Endothelial cell of umbilical vein (primary cell): ENCODE measurements around the gene MAP3K12. TPM values are rescaled to one million over a fixed set of nuclear protein-coding genes. Genes with fewer than 3 reads are reported as not detected.

ENCODE experiments used
- BruUV-seq: library from RNA; stranded (reverse); fragments of 400-500 nt; replicated peaks from 2 replicates; lab custom pipeline; 2021; lab: Mats Ljungman, UMichigan
- CTCF ChIA-PET: fragments of 300-600, 350-600 bp; sonication (Branson Sonifier 250); formaldehyde crosslinking; loops from one replicate; lab custom pipeline; 2021; ENCODE audit warnings: antibody characterized with exemption, inconsistent platforms; lab: Charles Lee
- POLR2A ChIA-PET: fragments of 300-600, 350-600 bp; sonication (Branson Sonifier 250); formaldehyde crosslinking; loops from one replicate; lab custom pipeline; 2021; ENCODE audit warnings: antibody characterized with exemption, inconsistent platforms; lab: Charles Lee
- DNase-seq: peaks from one replicate; pipeline ENCODE4 v3.0.0-alpha.2; 2011; ENCODE audit warnings: low read depth, low spot score
- FAIRE-seq: peaks from 2 replicates; lab custom pipeline; 2011; peaks lifted over from hg19 to GRCh38; lab: Jason Lieb, UNC
- H2AFZ ChIP-seq: 2 replicates; pipeline ENCODE4 v1.6.0; 2012; ENCODE audit warnings: low read depth, low read length, control low read depth, inconsistent platforms
- H3K27ac ChIP-seq: 2 replicates; pipeline ENCODE4 v1.5.1; 2011; ENCODE audit warnings: low read depth, mild to moderate bottlenecking, control low read depth, low read length, moderate library complexity; ENCODE audit not compliant: insufficient read depth
- H3K27me3 ChIP-seq, 2 experiments: 2 replicates each; pipeline versions ENCODE4 v1.6.0 to v1.6.1; 2011; ENCODE audit warnings: low read length in 2 of 2, mixed read lengths in 1 of 2; ENCODE audit not compliant: control insufficient read depth in 2 of 2, insufficient read depth in 2 of 2
- H3K36me3 ChIP-seq, 2 experiments: 2 replicates in 1 of 2; 3 replicates in 1 of 2; pipeline ENCODE4 v1.5.1; 2011; ENCODE audit warnings: low read length in 2 of 2, mild to moderate bottlenecking in 1 of 2, moderate library complexity in 1 of 2; ENCODE audit not compliant: control insufficient read depth in 2 of 2, insufficient read depth in 2 of 2; ENCODE audit errors: extremely low read depth in 1 of 2
- H3K4me1 ChIP-seq: 3 replicates; pipeline ENCODE4 v1.5.1; 2011; ENCODE audit warnings: mild to moderate bottlenecking, low read length; ENCODE audit not compliant: control insufficient read depth, insufficient read depth; ENCODE audit errors: extremely low read depth
- H3K4me2 ChIP-seq: 2 replicates; pipeline ENCODE4 v1.6.1; 2011; ENCODE audit warnings: low read length, control low read depth, mixed read lengths; ENCODE audit not compliant: insufficient read depth
- H3K4me3 ChIP-seq, 3 experiments: fragments of 200-600 bp in 1 of 3; sonication (generic), shearing (Covaris generic) in 1 of 3; replicated peaks in 1 of 3; 2 replicates each; pipeline ENCODE4 v1.5.1; 2011 to 2016; ENCODE audit warnings: control low read depth in 3 of 3, low read length in 3 of 3, mild to moderate bottlenecking in 2 of 3, inconsistent platforms in 1 of 3, low read depth in 1 of 3, moderate library complexity in 1 of 3; ENCODE audit not compliant: insufficient read depth in 1 of 3
- H3K79me2 ChIP-seq: 2 replicates; pipeline ENCODE4 v1.6.0; 2012; ENCODE audit warnings: low read length, inconsistent platforms; ENCODE audit not compliant: control insufficient read depth, insufficient read depth
- H3K9ac ChIP-seq: replicated peaks from 2 replicates; pipeline ENCODE3; 2011; ENCODE audit warnings: low read length, control low read depth; ENCODE audit not compliant: insufficient read depth; ENCODE audit errors: extremely low read depth
- H3K9me1 ChIP-seq: replicated peaks from 3 replicates; pipeline ENCODE4 v1.6.0; 2011; ENCODE audit warnings: mild to moderate bottlenecking, low read length; ENCODE audit not compliant: control insufficient read depth, insufficient read depth; ENCODE audit errors: extremely low read depth
- H3K9me3 ChIP-seq: replicated peaks from 2 replicates; pipeline ENCODE4 v1.5.1; 2012; ENCODE audit warnings: low read length, inconsistent platforms; ENCODE audit not compliant: control insufficient read depth, insufficient read depth
- H4K20me1 ChIP-seq: replicated peaks from 2 replicates; pipeline ENCODE3; 2011; ENCODE audit warnings: mild to moderate bottlenecking, low read length; ENCODE audit not compliant: control insufficient read depth, insufficient read depth; ENCODE audit errors: extremely low read depth
- EZH2 ChIP-seq: IDR thresholded peaks from 2 replicates; pipeline ENCODE4 v1.6.1; 2012; ENCODE audit warnings: borderline replicate concordance, low read depth, mild to moderate bottlenecking, moderate library complexity, low read length, inconsistent platforms; ENCODE audit not compliant: severe bottlenecking
- FOS ChIP-seq: IDR thresholded peaks from 2 replicates; pipeline ENCODE4 v1.6.1; 2011; ENCODE audit warnings: mild to moderate bottlenecking, low read length, moderate library complexity, borderline replicate concordance; ENCODE audit not compliant: insufficient read depth
- GATA2 ChIP-seq: IDR thresholded peaks from 2 replicates; pipeline ENCODE4 v1.7.0; 2011; ENCODE audit warnings: low read depth, mild to moderate bottlenecking, moderate library complexity, mixed read lengths, low read length; ENCODE audit not compliant: insufficient read length, insufficient read depth
- JUN ChIP-seq: IDR thresholded peaks from 2 replicates; pipeline ENCODE4 v1.6.1; 2011; ENCODE audit warnings: borderline replicate concordance, low read depth; ENCODE audit not compliant: insufficient read length, insufficient read depth
- MYC ChIP-seq: IDR thresholded peaks from one replicate; pipeline ENCODE4 v1.6.1; 2011; ENCODE audit warnings: mild to moderate bottlenecking, low read depth, low read length
- POLR2A ChIP-seq: IDR thresholded peaks from 2 replicates; pipeline ENCODE4 v1.6.1; 2012; ENCODE audit warnings: low read depth, mild to moderate bottlenecking, control low read depth, low read length
- POLR2AphosphoS5 ChIP-seq: IDR thresholded peaks from 2 replicates; pipeline ENCODE4 v1.6.1; 2012; ENCODE audit warnings: low read depth, mild to moderate bottlenecking, control low read depth, low read length, moderate library complexity; ENCODE audit not compliant: insufficient read depth
- dilution Hi-C: fragments of 300-500 bp; cut with MboI; formaldehyde crosslinking; loops from one replicate; pipeline ENCODE4 v1.15.0; 2019; ENCODE audit warnings: low sequenced_read_pairs; ENCODE audit not compliant: extremely low pct_ligation_motif_present
- intact Hi-C: fragments of 100-400 bp; cut with micrococcal nuclease; formaldehyde crosslinking; loops from one replicate; pipeline ENCODE4 v1.10.0; 2022
- polyA plus RNA-seq, 4 experiments: library from polyadenylated mRNA; depleted of rRNA in 3 of 4; stranded (reverse) in 3 of 4; unstranded in 1 of 4; fragments of >200 nt; gene quantifications; 2 replicates each; pipeline versions ENCODE4 v1.2.1 to v1.2.3, GENCODE V29; 2011 to 2012; ENCODE audit warnings: missing spikeins in 1 of 4
- total RNA-seq: library from RNA; stranded (reverse); gene quantifications from 2 replicates; pipeline ENCODE4 v1.2.3, GENCODE V29; 2021
- TF ChIP-seq, protein P1 (sequence below), 2 donors: IDR thresholded peaks; 1 replicate in 1 of 2; 2 replicates in 1 of 2; pipeline ENCODE4 v1.5.1; 2011; ENCODE audit warnings: low read length in 2 of 2, mild to moderate bottlenecking in 2 of 2, moderate library complexity in 2 of 2, control low read depth in 1 of 2, inconsistent platforms in 1 of 2, low read depth in 1 of 2; ENCODE audit not compliant: insufficient read depth in 1 of 2; ENCODE audit errors: extremely low read depth in 1 of 2
- TF ChIP-seq, protein P2 (sequence below): IDR thresholded peaks from 2 replicates; pipeline ENCODE4 v1.6.1; 2011; ENCODE audit not compliant: insufficient read depth, insufficient read length

Gene MAP3K12
- total and polyA plus RNA-seq, 2 donors (not counting 3 experiments of a cell fraction or from before 2014, with no cell fraction given): 29.3 to 66.2 TPM

DNA sequence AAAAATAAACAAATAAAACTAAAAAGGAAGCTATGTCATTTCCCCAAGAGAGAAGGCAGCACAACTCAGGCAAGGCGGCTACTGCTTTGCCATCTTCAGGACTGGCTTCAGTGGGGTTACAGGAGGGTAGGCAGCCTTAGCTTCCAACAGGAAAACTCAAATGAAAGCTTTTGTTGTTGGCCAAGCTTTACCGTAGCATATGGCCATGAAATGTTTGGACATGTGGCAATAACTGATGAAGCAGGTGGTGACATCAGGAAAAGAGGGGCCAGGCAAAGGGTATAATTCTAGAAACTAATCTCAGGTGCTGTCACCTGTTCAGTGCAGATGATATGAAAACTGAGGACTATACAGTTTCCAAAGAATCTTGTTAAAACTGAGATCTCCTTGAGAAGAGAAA lies 30.8 kb upstream of the MAP3K12 start:
- no peaks in the 10 kb centered on the region for H3K9me3 ChIP-seq
- no peaks in the 10 kb centered on the region for H3K79me2 ChIP-seq
- intact Hi-C loops: no loop called here
- H4K20me1 ChIP-seq: no peaks in the 10 kb centered on the region
- H3K9me1 ChIP-seq: no peaks in the 10 kb centered on the region
- POLR2A ChIA-PET: no interaction called here
- no peak overlapping the region for H3K4me3 ChIP-seq
- no TSS peak for BruUV-seq
- no peak for DNase-seq
- peaks cover 27 to 30% of the 10 kb centered on the region in 2 experiments for H3K36me3 ChIP-seq
- H3K4me2 ChIP-seq: no peak overlapping the region
- dilution Hi-C loops: no loop called here
- FAIRE-seq: no peak
- TF ChIP-seq POLR2A: no peak
- no peaks in the 10 kb centered on the region for H3K4me1 ChIP-seq
- CTCF ChIA-PET: interaction anchor here (1.3 to 1.7 kb wide), 2 partner anchors 13 to 146 kb away, joined by 5 read pairs; partner anchors contain the start of gene ATP5MC2
- H3K27ac ChIP-seq: no peak overlapping the region
- H2AFZ ChIP-seq: no peak overlapping the region
- H3K27me3 ChIP-seq: no peaks in the 10 kb centered on the region
- no peak overlapping the region for H3K9ac ChIP-seq

DNA sequence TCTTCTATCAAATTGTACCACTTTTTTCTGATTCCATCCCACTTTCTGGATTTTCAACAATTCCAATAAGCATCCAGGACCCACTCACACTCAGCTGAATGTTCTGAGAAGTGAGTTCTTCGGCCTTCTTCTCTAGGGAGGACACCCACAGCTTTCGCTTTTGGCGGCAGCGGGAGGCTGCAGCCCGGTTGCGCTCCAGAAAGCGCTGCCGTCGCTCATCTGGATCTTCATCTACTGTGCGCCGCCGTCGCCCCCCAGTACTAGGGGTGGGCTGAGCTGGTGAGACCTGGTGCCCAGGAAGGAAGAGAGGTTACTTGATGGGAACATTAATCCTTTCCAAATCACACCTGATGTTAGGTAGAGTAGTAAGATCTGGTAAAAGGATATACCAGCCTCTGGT lies 25.2 kb upstream of the MAP3K12 start:
- Histone ChIP-seq H3K27me3 (no peaks in the 10 kb centered on the region), H3K9ac (no peak overlapping the region), H4K20me1 (no peaks in the 10 kb centered on the region), H3K4me3 (no peak overlapping the region), H3K4me2 (no peak overlapping the region), H3K27ac (no peak overlapping the region), H3K79me2 (no peaks in the 10 kb centered on the region), H3K4me1 (no peaks in the 10 kb centered on the region), H3K9me3 (no peaks in the 10 kb centered on the region), H2AFZ (no peak overlapping the region), H3K9me1 (no peaks in the 10 kb centered on the region), H3K36me3 (peaks cover 15 to 24% of the 10 kb centered on the region in 2 experiments)
- dilution Hi-C loops (no loop called here), intact Hi-C loops (no loop called here)
- TF ChIP-seq FOS: no peak
- TF ChIP-seq EZH2: no peak
- TF ChIP-seq, protein P1, sequence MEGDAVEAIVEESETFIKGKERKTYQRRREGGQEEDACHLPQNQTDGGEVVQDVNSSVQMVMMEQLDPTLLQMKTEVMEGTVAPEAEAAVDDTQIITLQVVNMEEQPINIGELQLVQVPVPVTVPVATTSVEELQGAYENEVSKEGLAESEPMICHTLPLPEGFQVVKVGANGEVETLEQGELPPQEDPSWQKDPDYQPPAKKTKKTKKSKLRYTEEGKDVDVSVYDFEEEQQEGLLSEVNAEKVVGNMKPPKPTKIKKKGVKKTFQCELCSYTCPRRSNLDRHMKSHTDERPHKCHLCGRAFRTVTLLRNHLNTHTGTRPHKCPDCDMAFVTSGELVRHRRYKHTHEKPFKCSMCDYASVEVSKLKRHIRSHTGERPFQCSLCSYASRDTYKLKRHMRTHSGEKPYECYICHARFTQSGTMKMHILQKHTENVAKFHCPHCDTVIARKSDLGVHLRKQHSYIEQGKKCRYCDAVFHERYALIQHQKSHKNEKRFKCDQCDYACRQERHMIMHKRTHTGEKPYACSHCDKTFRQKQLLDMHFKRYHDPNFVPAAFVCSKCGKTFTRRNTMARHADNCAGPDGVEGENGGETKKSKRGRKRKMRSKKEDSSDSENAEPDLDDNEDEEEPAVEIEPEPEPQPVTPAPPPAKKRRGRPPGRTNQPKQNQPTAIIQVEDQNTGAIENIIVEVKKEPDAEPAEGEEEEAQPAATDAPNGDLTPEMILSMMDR (IDR thresholded peaks at IDR 0.05; ENCODE audit: extremely low read depth in 1 of 2, insufficient read depth in 1 of 2, low read depth in 1 of 2, low read length in 2 of 2): no peak
- TF ChIP-seq POLR2AphosphoS5: no peak
- no peak for TF ChIP-seq POLR2A
- TF ChIP-seq GATA2: no peak
- no peak for TF ChIP-seq JUN
- TF ChIP-seq, protein P2, sequence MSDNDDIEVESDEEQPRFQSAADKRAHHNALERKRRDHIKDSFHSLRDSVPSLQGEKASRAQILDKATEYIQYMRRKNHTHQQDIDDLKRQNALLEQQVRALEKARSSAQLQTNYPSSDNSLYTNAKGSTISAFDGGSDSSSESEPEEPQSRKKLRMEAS: no peak
- no peak for TF ChIP-seq MYC
- ChIA-PET POLR2A (no interaction called here), CTCF (interaction anchor here (0.9 kb wide), 1 partner anchor 16 kb away, joined by 3 read pairs; no protein-coding TSS in a partner anchor)
- DNase-seq: no peak
- FAIRE-seq: no peak
- BruUV-seq: no TSS peak
